ENCODE measurements around the gene FBXW4.

GRCh38 chr10:101563497-101564040 lies 131.4 kb downstream of the FBXW4 start:
- TF ChIP-seq, protein P1, sequence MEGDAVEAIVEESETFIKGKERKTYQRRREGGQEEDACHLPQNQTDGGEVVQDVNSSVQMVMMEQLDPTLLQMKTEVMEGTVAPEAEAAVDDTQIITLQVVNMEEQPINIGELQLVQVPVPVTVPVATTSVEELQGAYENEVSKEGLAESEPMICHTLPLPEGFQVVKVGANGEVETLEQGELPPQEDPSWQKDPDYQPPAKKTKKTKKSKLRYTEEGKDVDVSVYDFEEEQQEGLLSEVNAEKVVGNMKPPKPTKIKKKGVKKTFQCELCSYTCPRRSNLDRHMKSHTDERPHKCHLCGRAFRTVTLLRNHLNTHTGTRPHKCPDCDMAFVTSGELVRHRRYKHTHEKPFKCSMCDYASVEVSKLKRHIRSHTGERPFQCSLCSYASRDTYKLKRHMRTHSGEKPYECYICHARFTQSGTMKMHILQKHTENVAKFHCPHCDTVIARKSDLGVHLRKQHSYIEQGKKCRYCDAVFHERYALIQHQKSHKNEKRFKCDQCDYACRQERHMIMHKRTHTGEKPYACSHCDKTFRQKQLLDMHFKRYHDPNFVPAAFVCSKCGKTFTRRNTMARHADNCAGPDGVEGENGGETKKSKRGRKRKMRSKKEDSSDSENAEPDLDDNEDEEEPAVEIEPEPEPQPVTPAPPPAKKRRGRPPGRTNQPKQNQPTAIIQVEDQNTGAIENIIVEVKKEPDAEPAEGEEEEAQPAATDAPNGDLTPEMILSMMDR (IDR thresholded peaks at IDR 0.05), result no peak
- TF ChIP-seq POLR2A (IDR thresholded peaks at IDR 0.05), result no peak

All from right lobe of liver (tissue), 4 donors.